Right lobe of liver (tissue), 4 donors: ENCODE results near the gene DDX25.

Experiments used
- CTCF ChIP-seq, 4 donors: fragments of 200-600 bp in 3 of 4; fragments of 450-650 bp in 1 of 4; IDR thresholded peaks; one replicate each; pipeline versions ENCODE4 v1.5.1 to v1.8.0; 2016 to 2022; ENCODE audit warnings: antibody characterized with exemption in 4 of 4, mild to moderate bottlenecking in 2 of 4
- POLR2A ChIP-seq: fragments of 450-650 bp; IDR thresholded peaks from one replicate; pipeline ENCODE4 v1.6.1; 2017; ENCODE audit warnings: antibody characterized with exemption, mild to moderate bottlenecking
- donor health status: DM: no; HTN: no; CAD: no.
- donor health status: DM: no; HTN: no; CAD: no.
- donor health status: DM: no; HTN: yes; CAD: no.

GRCh38 chr11:125938418-125938817, 34.1 kb downstream of the DDX25 start:
- no peak for TF ChIP-seq CTCF (IDR thresholded peaks at IDR 0.05)
- no peak for TF ChIP-seq POLR2A
